GM12875 (cell line): ENCODE measurements around the gene NAT16.

ENCODE experiments used
- H3K4me3 ChIP-seq: one replicate; pipeline ENCODE4 v1.5.1; 2011; ENCODE audit warnings: low read depth, low read length, control low read depth
- TF ChIP-seq, protein P1 (sequence below): IDR thresholded peaks from 2 replicates; pipeline ENCODE4 v1.5.1; 2011; ENCODE audit warnings: low read depth, mild to moderate bottlenecking, control low read depth, inconsistent platforms, low read length, moderate library complexity, borderline replicate concordance; ENCODE audit not compliant: insufficient read depth

NAT16 gene

GRCh38 chr7:101154693-101155102, 25.4 kb downstream of the NAT16 start:
- TF ChIP-seq, protein P1, sequence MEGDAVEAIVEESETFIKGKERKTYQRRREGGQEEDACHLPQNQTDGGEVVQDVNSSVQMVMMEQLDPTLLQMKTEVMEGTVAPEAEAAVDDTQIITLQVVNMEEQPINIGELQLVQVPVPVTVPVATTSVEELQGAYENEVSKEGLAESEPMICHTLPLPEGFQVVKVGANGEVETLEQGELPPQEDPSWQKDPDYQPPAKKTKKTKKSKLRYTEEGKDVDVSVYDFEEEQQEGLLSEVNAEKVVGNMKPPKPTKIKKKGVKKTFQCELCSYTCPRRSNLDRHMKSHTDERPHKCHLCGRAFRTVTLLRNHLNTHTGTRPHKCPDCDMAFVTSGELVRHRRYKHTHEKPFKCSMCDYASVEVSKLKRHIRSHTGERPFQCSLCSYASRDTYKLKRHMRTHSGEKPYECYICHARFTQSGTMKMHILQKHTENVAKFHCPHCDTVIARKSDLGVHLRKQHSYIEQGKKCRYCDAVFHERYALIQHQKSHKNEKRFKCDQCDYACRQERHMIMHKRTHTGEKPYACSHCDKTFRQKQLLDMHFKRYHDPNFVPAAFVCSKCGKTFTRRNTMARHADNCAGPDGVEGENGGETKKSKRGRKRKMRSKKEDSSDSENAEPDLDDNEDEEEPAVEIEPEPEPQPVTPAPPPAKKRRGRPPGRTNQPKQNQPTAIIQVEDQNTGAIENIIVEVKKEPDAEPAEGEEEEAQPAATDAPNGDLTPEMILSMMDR: no peak
- H3K4me3 ChIP-seq: peak overlapping the region; percentile 83

DNA sequence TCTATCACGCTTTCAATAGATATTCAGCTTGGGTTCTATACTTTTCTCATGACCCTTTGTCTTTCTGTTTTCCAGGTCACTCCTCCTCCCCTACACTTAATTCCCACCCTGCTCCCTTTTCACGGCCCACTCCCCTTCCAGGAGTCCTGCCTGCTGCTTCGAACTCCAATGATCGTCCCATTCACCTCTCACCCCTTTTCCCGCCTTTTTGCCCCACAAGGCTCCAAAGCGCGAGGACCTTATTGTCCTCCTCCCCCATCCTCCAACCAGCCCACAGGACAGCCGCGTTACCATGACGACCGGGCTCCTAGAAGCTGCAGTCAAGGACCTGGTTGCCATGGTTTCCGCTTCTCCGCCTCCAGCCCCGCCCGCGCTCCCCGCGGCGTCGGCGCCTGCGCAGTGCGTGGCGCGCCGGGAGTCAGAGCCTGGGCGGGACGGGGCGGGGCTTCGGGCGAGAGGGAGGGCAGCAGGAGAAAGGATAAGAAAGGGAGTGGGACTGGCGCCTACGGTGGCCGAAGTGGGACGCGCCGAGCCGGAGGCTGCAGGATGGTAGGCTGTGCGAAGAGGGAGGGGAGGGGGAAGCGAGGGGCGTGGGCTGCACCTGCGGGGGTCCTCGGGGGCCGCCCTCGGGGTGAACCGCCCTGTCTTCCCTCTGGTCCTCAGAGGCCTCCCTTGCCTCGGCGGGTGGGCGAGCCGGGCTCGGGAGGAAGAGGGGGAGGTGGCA, 26.0 kb downstream of the NAT16 start, which contains the start of gene AP1S1:
TSS of gene AP1S1 (plus strand) at position 508 of the 724 bp plus-strand sequence. CDS start at position 547, 39 bp downstream.
- H3K4me3 ChIP-seq: peak within 1 kb of the TSS; percentile 83
- TF ChIP-seq, protein P1: no peak

DNA sequence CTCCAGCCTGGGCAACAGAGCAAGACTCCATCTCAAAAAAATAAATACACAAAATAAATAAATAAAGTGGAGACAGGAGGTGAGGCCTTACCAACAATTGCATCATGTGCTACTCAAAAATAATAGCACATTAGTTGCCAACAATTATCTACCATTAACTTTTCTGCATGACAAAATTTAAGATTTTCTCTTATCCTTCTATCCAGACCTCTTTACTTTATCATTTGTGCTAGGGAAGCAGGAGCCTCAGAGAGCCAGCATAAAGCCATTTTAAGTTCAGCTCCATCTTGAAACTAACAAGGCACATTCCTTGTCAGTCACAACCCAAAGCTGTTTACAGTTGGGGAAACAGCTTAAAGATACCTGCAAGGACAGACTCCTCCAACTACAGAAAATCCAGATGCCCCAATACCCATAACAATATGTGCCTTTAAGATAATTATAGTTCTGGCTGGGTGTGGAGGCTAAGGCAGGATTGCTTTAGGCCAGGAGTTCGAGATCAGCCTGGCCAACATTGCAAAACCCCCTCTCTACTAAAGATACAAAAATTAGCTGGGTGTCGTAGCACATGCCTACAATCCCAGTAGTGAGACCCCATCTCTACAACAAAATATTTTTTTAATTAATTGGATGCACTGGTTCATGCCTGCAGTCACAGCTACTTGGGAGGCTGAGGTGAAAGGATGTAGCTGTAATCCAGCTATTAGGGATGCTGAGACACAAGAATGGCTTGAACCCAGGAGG, 28.0 kb downstream of the NAT16 start:
- TF ChIP-seq, protein P1: no peak
- H3K4me3 ChIP-seq: no peak overlapping the region

GRCh38 chr7:101140746-101141382, 39.2 kb downstream of the NAT16 start:
- no peak overlapping the region for H3K4me3 ChIP-seq
- TF ChIP-seq, protein P1: no peak

DNA sequence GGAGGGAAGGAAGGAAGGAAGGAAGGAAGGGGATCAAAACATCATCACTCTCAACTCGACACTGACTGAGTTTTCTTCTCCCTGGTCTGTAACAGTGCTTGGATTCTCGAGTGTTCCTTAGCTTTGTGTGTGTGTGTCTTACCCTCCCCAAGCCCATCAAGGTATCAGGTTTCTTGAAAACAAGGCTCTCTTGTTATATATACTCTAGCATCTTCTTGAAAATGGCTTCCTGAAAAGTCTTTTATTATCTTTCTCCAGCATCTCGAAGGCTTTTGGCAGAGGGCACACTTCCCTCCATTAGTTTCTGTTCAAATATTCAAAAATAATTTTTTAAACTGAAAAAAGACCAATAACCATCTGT, 39.8 kb downstream of the NAT16 start:
- no peak overlapping the region for H3K4me3 ChIP-seq
- TF ChIP-seq, protein P1: no peak

DNA sequence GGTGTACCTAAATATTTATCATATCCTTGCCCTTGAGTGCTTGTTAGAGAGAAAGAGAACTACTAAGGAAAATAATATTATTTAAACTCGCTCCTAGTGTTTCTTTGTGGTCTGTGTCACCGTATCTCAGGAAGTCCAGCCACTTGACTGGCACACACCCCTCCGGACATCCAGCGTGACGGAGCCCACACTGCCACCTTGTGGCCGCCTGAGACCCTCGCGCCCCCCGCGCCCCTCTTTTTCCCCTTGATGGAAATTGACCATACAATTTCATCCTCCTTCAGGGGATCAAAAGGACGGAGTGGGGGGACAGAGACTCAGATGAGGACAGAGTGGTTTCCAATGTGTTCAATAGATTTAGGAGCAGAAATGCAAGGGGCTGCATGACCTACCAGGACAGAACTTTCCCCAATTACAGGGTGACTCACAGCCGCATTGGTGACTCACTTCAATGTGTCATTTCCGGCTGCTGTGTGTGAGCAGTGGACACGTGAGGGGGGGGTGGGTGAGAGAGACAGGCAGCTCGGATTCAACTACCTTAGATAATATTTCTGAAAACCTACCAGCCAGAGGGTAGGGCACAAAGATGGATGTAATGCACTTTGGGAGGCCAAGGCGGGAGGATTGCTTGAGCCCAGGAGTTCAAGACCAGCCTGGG, 41.8 kb downstream of the NAT16 start:
- no peak overlapping the region for H3K4me3 ChIP-seq
- TF ChIP-seq, protein P1: peak; percentile 72
